Measurements from ENCODE around the gene RHBDL1.

GRCh38 chr16:700684-701584 lies 25.5 kb downstream of the RHBDL1 start:
- TF ChIP-seq ZBED1 (IDR thresholded peaks at IDR 0.05) (no peak), CBX3 (IDR thresholded peaks at IDR 0.05; ENCODE audit: borderline replicate concordance in 1 of 2, low read length in 2 of 2) (no peak), ZNF76 (CRISPR knock-in tag; IDR thresholded peaks at IDR 0.05; ENCODE audit: borderline replicate concordance) (no peak), CTCF (IDR thresholded peaks at IDR 0.05 in 2 of 3, conservative IDR thresholded peaks at IDR 0.05 in 1 of 3; ENCODE audit: insufficient read depth in 2 of 3, low read depth in 1 of 3, low read length in 3 of 3) (no peak), NEUROD1 (IDR thresholded peaks at IDR 0.05; ENCODE audit: borderline replicate concordance, low read depth, low read length, partially characterized antibody) (no peak), POLR2AphosphoS5 (IDR thresholded peaks at IDR 0.05; ENCODE audit: control insufficient read depth, insufficient read depth, low read depth, low read length) (no peak), ILK (tag; IDR thresholded peaks at IDR 0.05; ENCODE audit: borderline replicate concordance, low read depth) (no peak), HDAC2 (IDR thresholded peaks at IDR 0.05) (no peak), POU5F1 (IDR thresholded peaks at IDR 0.05; ENCODE audit: borderline replicate concordance, low read depth, low read length, partially characterized antibody) (no peak), TAF1 (IDR thresholded peaks at IDR 0.05; ENCODE audit: control insufficient read depth, extremely low read depth, insufficient read depth, low read length, severe bottlenecking) (no peak), EP300 (IDR thresholded peaks at IDR 0.05; ENCODE audit: low read length) (no peak)

Data from K562 (cell line).